Small intestine (tissue), 7 donors: ENCODE measurements around the gene KIFC3. TPM values are rescaled to one million over a fixed set of nuclear protein-coding genes. Genes with fewer than 3 reads are reported as not detected.
"Not testable (repeated sequence)": the region's sequence is repeated elsewhere in the genome, so short reads cannot be mapped to it uniquely, and the experiment has no call there.

ENCODE experiments used
- DNase-seq, 2 donors: peaks; one replicate each; pipeline versions ENCODE4 v3.0.0 to v3.0.0-alpha.2; 2013
- FAIRE-seq: peaks from 2 replicates; lab custom pipeline; 2012; peaks lifted over from hg19 to GRCh38; lab: Jason Lieb, UNC
- H3K27ac ChIP-seq, 3 donors: one replicate each; pipeline ENCODE4 v1.5.1; 2013; ENCODE audit warnings: low read length in 2 of 3, mild to moderate bottlenecking in 2 of 3, control low read depth in 1 of 3, inconsistent platforms in 1 of 3, low read depth in 1 of 3, moderate library complexity in 1 of 3
- H3K27me3 ChIP-seq, 3 donors: one replicate each; pipeline ENCODE4 v1.6.1; 2013; ENCODE audit warnings: low read length in 3 of 3, inconsistent platforms in 1 of 3; ENCODE audit not compliant: control insufficient read depth in 3 of 3, insufficient read depth in 3 of 3
- H3K36me3 ChIP-seq, 3 donors: one replicate each; pipeline ENCODE4 v1.6.1; 2013; ENCODE audit warnings: low read length in 3 of 3, inconsistent platforms in 1 of 3, low read depth in 1 of 3, mild to moderate bottlenecking in 1 of 3, moderate library complexity in 1 of 3; ENCODE audit not compliant: control insufficient read depth in 3 of 3, insufficient read depth in 2 of 3
- H3K4me1 ChIP-seq, 3 donors: one replicate each; pipeline ENCODE4 v1.6.1; 2013; ENCODE audit warnings: low read length in 2 of 3, inconsistent platforms in 1 of 3, low read depth in 1 of 3, mild to moderate bottlenecking in 1 of 3, moderate library complexity in 1 of 3; ENCODE audit not compliant: control insufficient read depth in 3 of 3, insufficient read depth in 2 of 3
- H3K4me3 ChIP-seq, 3 donors: one replicate each; pipeline ENCODE4 v1.5.1; 2013; ENCODE audit warnings: low read length in 3 of 3, control low read depth in 1 of 3, inconsistent platforms in 1 of 3, low read depth in 1 of 3, mild to moderate bottlenecking in 1 of 3, moderate library complexity in 1 of 3
- H3K9me3 ChIP-seq, 2 donors: one replicate each; pipeline ENCODE4 v1.6.1; 2013; ENCODE audit warnings: low read depth in 1 of 2, low read length in 1 of 2; ENCODE audit not compliant: control insufficient read depth in 2 of 2, insufficient read depth in 1 of 2
- WGBS, 3 donors: extraction: QIAGEN DNeasy Blood & Tissue Kit; methylation state at CpG; one replicate each; pipeline ENCODE4 v1.1.7; 2013; 5-methylcytosine and 5-hydroxymethylcytosine counted together
- polyA plus RNA-seq, 4 donors: library from polyadenylated mRNA; stranded (reverse) in 3 of 4; unstranded in 1 of 4; fragments of 200-250 nt in 3 of 4; fragments of 120-200 nt in 1 of 4; gene quantifications; one replicate each; pipeline versions ENCODE4 v1.2.1 to v1.2.3, GENCODE V29; 2013
- donor health status: healthy with polysubstance abuse.
- donor health status: control.
- donor health status: control.
- donor health status: Bipolar disorder and iron deficiency.
- donor health status: healthy.

Gene KIFC3
- polyA plus RNA-seq, 4 donors: 12.8 to 237 (median 131) TPM

DNA sequence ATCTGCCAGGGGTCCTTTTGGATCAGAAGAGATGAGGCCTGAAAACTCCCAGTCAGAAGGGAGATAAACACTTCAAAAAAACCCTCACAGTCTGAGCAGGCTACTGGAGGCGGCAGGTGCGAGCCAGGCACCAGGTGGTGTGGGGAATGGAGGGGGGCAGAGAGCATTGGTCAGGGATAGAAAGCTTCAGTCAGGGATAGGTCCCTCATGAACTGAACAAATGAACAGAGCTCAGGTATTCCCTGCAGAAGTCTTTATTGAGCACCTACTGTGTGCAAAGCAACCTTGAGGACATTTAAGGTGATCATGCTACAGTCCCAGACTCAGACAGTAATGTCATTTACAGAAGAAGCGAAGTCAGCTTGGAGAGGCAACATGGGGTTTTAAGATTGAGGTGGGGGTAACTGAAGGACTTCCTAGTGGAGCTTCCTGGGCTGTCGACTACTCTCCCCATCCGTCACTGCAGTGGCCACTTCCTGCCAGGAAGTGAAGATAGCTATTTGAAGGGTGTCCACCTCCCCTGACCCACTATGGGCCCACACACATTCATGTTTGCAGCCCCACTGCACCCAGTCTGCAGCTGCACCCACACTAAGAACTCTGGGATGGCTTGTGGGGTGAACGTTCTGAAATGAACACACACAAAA, 3.2 kb downstream of the KIFC3 start:
- no peak for DNase-seq
- peaks cover 0 to 36% (median 3%) of the 10 kb centered on the region in 3 donors for H3K36me3 ChIP-seq
- H3K4me3 ChIP-seq: peak overlapping the region in 1 of 3 donors; percentile 34
- peaks cover 19 to 69% (median 19%) of the 10 kb centered on the region in 3 donors for H3K4me1 ChIP-seq
- no peak for FAIRE-seq
- peak overlapping the region in 1 of 3 donors; percentile 92 for H3K27ac ChIP-seq
- H3K27me3 ChIP-seq: no peaks in the 10 kb centered on the region
- WGBS, 3 donors: 46 to 59% (median 50%) methylated on average over 6 of the region's 6 CpGs
- no peaks in the 10 kb centered on the region for H3K9me3 ChIP-seq

GRCh38 chr16:57798267-57798810, 4.0 kb downstream of the KIFC3 start:
- Histone ChIP-seq H3K9me3 (no peaks in the 10 kb centered on the region), H3K4me3 (peak overlapping the region in 2 of 3 donors; percentile 34 to 40), H3K27me3 (no peaks in the 10 kb centered on the region), H3K27ac (peak overlapping the region in 1 of 3 donors; percentile 92), H3K36me3 (peaks cover 0 to 40% (median 3%) of the 10 kb centered on the region in 3 donors), H3K4me1 (peaks cover 19 to 67% (median 19%) of the 10 kb centered on the region in 3 donors)
- FAIRE-seq (no peak), DNase-seq (no peak)
- 39 to 68% (median 41%) methylated on average over 14 to 16 of the region's 16 CpGs for WGBS, 3 donors

DNA sequence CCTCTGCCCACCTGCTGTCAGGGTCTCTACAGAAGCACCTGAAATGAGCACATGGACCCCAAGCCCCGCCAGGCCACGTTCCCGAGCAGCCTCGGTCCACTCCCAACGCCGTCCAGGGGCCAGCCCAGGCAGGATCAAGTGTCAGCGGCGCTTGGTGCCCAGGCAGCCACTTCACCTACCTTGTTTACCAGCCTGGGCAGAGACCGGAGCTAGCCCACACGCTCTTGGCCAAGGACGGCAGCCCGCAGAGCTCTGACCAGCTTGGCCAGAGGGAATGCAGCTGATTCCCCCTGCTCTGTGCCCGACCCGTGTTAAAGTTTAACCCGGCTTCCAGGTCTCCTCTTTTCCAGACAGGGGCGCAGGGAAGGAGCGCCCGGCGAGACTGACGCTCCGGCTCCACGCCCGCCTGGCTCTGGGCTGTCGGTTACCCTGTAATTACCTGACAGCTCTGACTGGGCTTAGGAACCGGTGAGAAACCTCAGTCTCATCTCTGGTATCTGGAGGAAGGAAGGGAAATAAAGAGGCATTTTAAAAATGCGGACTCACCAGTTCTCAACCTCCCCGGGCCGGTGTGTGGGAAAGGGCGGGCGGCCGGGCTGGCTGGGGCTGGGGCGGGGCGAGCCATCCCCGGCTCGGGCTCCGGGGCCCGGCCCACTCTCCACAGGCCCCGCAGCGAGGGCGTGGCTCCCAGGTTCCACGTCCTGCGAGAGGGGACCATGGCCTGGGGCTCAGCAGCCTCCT, 4.6 kb downstream of the KIFC3 start:
- peak; percentile 74 to 90 for DNase-seq
- Histone ChIP-seq H3K27me3 (no peaks in the 10 kb centered on the region), H3K4me1 (peaks cover 14 to 60% (median 19%) of the 10 kb centered on the region in 3 donors), H3K9me3 (no peaks in the 10 kb centered on the region), H3K27ac (peak overlapping the region in 2 of 3 donors; percentile 46 to 92), H3K36me3 (peaks cover 0 to 40% (median 3%) of the 10 kb centered on the region in 3 donors), H3K4me3 (peak overlapping the region in 2 of 3 donors; percentile 40 to 52)
- FAIRE-seq: no peak
- WGBS, 3 donors: 9 to 57% (median 37%) methylated on average over 39 to 42 of the region's 42 CpGs

GRCh38 chr16:57797216-57797525, 5.1 kb downstream of the KIFC3 start:
- Histone ChIP-seq H3K36me3 (peaks cover 0 to 45% (median 3%) of the 10 kb centered on the region in 3 donors), H3K27ac (peak overlapping the region in 1 of 3 donors; percentile 92), H3K4me3 (peak overlapping the region in 2 of 3 donors; percentile 40 to 52), H3K27me3 (no peaks in the 10 kb centered on the region), H3K4me1 (peaks cover 14 to 58% (median 19%) of the 10 kb centered on the region in 3 donors), H3K9me3 (no peaks in the 10 kb centered on the region)
- no peak for FAIRE-seq
- 38 to 65% (median 56%) methylated on average over 10 to 13 of the region's 13 CpGs for WGBS, 3 donors
- DNase-seq: no peak

- DNase-seq, H3K9me3 ChIP-seq, H3K4me3 ChIP-seq, H3K27me3 ChIP-seq, FAIRE-seq: not testable (repeated sequence)
- Histone ChIP-seq H3K4me1 (peaks cover 7 to 48% (median 12%) of the 10 kb centered on the region in 3 donors), H3K36me3 (peaks cover 0 to 56% (median 3%) of the 10 kb centered on the region in 3 donors), H3K27ac (peak overlapping the region in 1 of 3 donors; percentile 92)
- WGBS, 3 donors: 75 to 88% (median 79%) methylated on average over 5 of the region's 5 CpGs
These were observed 6.3 kb downstream of the KIFC3 start for GRCh38 chr16:57796014-57796413.

GRCh38 chr16:57795431-57795878, 6.8 kb downstream of the KIFC3 start:
- Histone ChIP-seq H3K4me1 (peaks cover 4 to 43% (median 7%) of the 10 kb centered on the region in 3 donors), H3K9me3 (no peaks in the 10 kb centered on the region), H3K27me3 (no peaks in the 10 kb centered on the region), H3K4me3 (no peak overlapping the region), H3K36me3 (peaks cover 0 to 62% (median 3%) of the 10 kb centered on the region in 3 donors), H3K27ac (no peak overlapping the region)
- WGBS, 3 donors: 24 to 48% (median 29%) methylated on average over 9 of the region's 9 CpGs
- FAIRE-seq: no peak
- DNase-seq: peak; percentile 61 to 67

DNA sequence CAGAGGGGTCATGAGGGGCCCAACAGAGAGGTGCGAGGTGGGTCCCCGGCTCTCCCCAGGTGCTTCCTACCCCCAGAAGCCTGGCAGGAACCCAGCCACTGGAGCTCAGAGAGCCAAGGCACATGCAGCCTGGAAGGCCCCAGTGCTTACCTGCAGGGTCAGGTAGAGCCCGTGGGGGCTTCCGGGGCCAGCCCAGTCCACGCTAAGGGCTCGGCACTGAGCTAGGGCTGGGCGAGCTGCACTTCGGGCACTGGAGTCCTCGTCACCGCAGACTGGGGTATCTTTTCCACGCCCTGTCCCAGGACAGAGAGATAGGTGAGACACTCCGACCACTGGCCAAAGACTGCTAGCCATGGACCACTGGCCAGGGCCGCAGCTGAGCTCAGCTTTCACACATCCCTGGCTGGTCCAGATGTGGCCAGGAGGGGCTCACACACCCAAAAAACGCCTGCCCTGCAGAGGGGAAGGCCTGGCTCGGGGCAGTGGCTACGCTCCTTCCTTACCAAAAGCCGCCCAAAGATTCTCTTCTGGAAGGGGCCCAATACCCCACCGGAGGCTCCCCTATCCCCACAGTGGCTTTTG, 7.4 kb downstream of the KIFC3 start:
- H3K27ac ChIP-seq: no peak overlapping the region
- H3K9me3 ChIP-seq: no peaks in the 10 kb centered on the region
- DNase-seq (no peak), FAIRE-seq (no peak)
- no peak overlapping the region for H3K4me3 ChIP-seq
- H3K36me3 ChIP-seq: peaks cover 0 to 67% (median 3%) of the 10 kb centered on the region in 3 donors
- peaks cover 0 to 38% (median 2%) of the 10 kb centered on the region in 3 donors for H3K4me1 ChIP-seq
- WGBS, 3 donors: 84 to 87% (median 87%) methylated on average over 17 to 18 of the region's 18 CpGs
- H3K27me3 ChIP-seq: no peaks in the 10 kb centered on the region

GRCh38 chr16:57791893-57792461, 10.3 kb downstream of the KIFC3 start:
- peaks cover 0 to 17% (median 0%) of the 10 kb centered on the region in 3 donors for H3K4me1 ChIP-seq
- H3K4me3 ChIP-seq: no peak overlapping the region
- DNase-seq: no peak
- H3K9me3 ChIP-seq: no peaks in the 10 kb centered on the region
- peaks cover 0 to 83% (median 7%) of the 10 kb centered on the region in 3 donors for H3K36me3 ChIP-seq
- WGBS, 3 donors: 67 to 73% (median 73%) methylated on average over 8 of the region's 8 CpGs
- no peak overlapping the region for H3K27ac ChIP-seq
- H3K27me3 ChIP-seq: no peaks in the 10 kb centered on the region
- FAIRE-seq: no peak
